ENCODE measurements around the gene ACYP1.
A peak's percentile ranks its signal among the peaks of the same experiment; 100 is the strongest.

ACYP1 gene

GRCh38 chr14:75011356-75011994 is 52.3 kb downstream of the ACYP1 start:
- H3K27ac ChIP-seq (replicated peaks) = no peak overlapping the region
- H3K27me3 ChIP-seq (ENCODE audit: insufficient read depth, poor library complexity, severe bottlenecking) = no peaks in the 10 kb centered on the region
- TF ChIP-seq POLR2AphosphoS5 (IDR thresholded peaks at IDR 0.05; ENCODE audit: low read depth) (no peak), GABPA (IDR thresholded peaks at IDR 0.05; ENCODE audit: low read depth) (no peak), CTCF (IDR thresholded peaks at IDR 0.05; ENCODE audit: insufficient read depth, low read length) (no peak), REST (IDR thresholded peaks at IDR 0.05; ENCODE audit: insufficient replicate concordance, low read depth) (no peak), SPI1 (IDR thresholded peaks at IDR 0.05; ENCODE audit: borderline replicate concordance, low read depth) (no peak)
- H3K4me3 ChIP-seq (replicated peaks; ENCODE audit: insufficient read depth, low read length) = no peak overlapping the region
- DNase-seq (ENCODE audit: low read depth in 1 of 2, low spot score in 1 of 2) = no peak

GRCh38 chr14:75010472-75011093 is 53.2 kb downstream of the ACYP1 start:
- no peak for TF ChIP-seq CTCF (IDR thresholded peaks at IDR 0.05; ENCODE audit: insufficient read depth, low read length)
- DNase-seq (ENCODE audit: low read depth in 1 of 2, low spot score in 1 of 2) = peak in 1 of 2 experiments; percentile 2
- no peaks in the 10 kb centered on the region for H3K27me3 ChIP-seq (ENCODE audit: insufficient read depth, poor library complexity, severe bottlenecking)
- no peak overlapping the region for H3K4me3 ChIP-seq (replicated peaks; ENCODE audit: insufficient read depth, low read length)
- H3K27ac ChIP-seq (replicated peaks) = no peak overlapping the region

GRCh38 chr14:75009176-75009575 is 54.6 kb downstream of the ACYP1 start:
- no peak overlapping the region for H3K4me3 ChIP-seq (replicated peaks; ENCODE audit: insufficient read depth, low read length)
- no peak for DNase-seq (ENCODE audit: low read depth in 1 of 2, low spot score in 1 of 2)
- no peak overlapping the region for H3K27ac ChIP-seq (replicated peaks)
- H3K27me3 ChIP-seq (ENCODE audit: insufficient read depth, poor library complexity, severe bottlenecking) = no peaks in the 10 kb centered on the region
- no peak for TF ChIP-seq SPI1 (IDR thresholded peaks at IDR 0.05; ENCODE audit: borderline replicate concordance, low read depth)
- no peak for TF ChIP-seq GABPA (IDR thresholded peaks at IDR 0.05; ENCODE audit: low read depth)
- no peak for TF ChIP-seq CTCF (IDR thresholded peaks at IDR 0.05; ENCODE audit: insufficient read depth, low read length)

- DNase-seq (ENCODE audit: low read depth in 1 of 2, low spot score in 1 of 2) = no peak
- no peak overlapping the region for H3K4me3 ChIP-seq (replicated peaks; ENCODE audit: insufficient read depth, low read length)
- no peak for TF ChIP-seq SPI1 (IDR thresholded peaks at IDR 0.05; ENCODE audit: borderline replicate concordance, low read depth)
- TF ChIP-seq POLR2AphosphoS5 (IDR thresholded peaks at IDR 0.05; ENCODE audit: low read depth) = no peak
- TF ChIP-seq REST (IDR thresholded peaks at IDR 0.05; ENCODE audit: insufficient replicate concordance, low read depth) = no peak
- TF ChIP-seq GABPA (IDR thresholded peaks at IDR 0.05; ENCODE audit: low read depth) = no peak
- no peak for TF ChIP-seq CTCF (IDR thresholded peaks at IDR 0.05; ENCODE audit: insufficient read depth, low read length)
- no peaks in the 10 kb centered on the region for H3K27me3 ChIP-seq (ENCODE audit: insufficient read depth, poor library complexity, severe bottlenecking)
- H3K27ac ChIP-seq (replicated peaks) = no peak overlapping the region
Measured at GRCh38 chr14:75005357-75005756, 58.5 kb downstream of the ACYP1 start.
